Measurements from ENCODE around the gene PRUNE2. TPM values are rescaled to one million over a fixed set of nuclear protein-coding genes. Genes with fewer than 3 reads are reported as not detected.

PRUNE2 gene
- total and polyA plus RNA-seq, 11 donors: 0.51 to 7.7 (median 1.4) TPM

- WGBS, 4 donors: 53 to 79% (median 76%) methylated on average over 3 of the region's 3 CpGs
- Histone ChIP-seq H3K4me3 (no peak overlapping the region), H3K27ac (no peak overlapping the region), H3K4me1 (peaks cover 0 to 6% (median under 1%) of the 10 kb centered on the region in 12 donors), H3K9me3 (no peaks in the 10 kb centered on the region), H3K27me3 (peaks cover 0 to 15% (median 0%) of the 10 kb centered on the region in 9 donors), H3K36me3 (no peaks in the 10 kb centered on the region)
- ATAC-seq: no peak
- TF ChIP-seq POLR2A (IDR thresholded peaks at IDR 0.05): no peak
- TF ChIP-seq, protein P1, sequence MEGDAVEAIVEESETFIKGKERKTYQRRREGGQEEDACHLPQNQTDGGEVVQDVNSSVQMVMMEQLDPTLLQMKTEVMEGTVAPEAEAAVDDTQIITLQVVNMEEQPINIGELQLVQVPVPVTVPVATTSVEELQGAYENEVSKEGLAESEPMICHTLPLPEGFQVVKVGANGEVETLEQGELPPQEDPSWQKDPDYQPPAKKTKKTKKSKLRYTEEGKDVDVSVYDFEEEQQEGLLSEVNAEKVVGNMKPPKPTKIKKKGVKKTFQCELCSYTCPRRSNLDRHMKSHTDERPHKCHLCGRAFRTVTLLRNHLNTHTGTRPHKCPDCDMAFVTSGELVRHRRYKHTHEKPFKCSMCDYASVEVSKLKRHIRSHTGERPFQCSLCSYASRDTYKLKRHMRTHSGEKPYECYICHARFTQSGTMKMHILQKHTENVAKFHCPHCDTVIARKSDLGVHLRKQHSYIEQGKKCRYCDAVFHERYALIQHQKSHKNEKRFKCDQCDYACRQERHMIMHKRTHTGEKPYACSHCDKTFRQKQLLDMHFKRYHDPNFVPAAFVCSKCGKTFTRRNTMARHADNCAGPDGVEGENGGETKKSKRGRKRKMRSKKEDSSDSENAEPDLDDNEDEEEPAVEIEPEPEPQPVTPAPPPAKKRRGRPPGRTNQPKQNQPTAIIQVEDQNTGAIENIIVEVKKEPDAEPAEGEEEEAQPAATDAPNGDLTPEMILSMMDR (IDR thresholded peaks at IDR 0.05): no peak
- DNase-seq: no peak
- intact Hi-C loops (cut with DNase I): no loop called here
Observed at GRCh38 chr9:76910861-76911260, 4.9 kb upstream of the PRUNE2 start.

- DNase-seq (no peak), ATAC-seq (peak in 1 of 4 donors; percentile 6)
- peak overlapping the region in 1 of 12 donors; percentile 77 for H3K27ac ChIP-seq
- no peak for TF ChIP-seq POLR2A (IDR thresholded peaks at IDR 0.05)
- TF ChIP-seq, protein P1 (IDR thresholded peaks at IDR 0.05): no peak
- no peaks in the 10 kb centered on the region for H3K9me3 ChIP-seq
- peaks cover 0 to 19% (median 10%) of the 10 kb centered on the region in 12 donors for H3K4me1 ChIP-seq
- no peaks in the 10 kb centered on the region for H3K36me3 ChIP-seq
- intact Hi-C loops (cut with DNase I): no loop called here
- H3K27me3 ChIP-seq: peaks cover 0 to 39% (median 2%) of the 10 kb centered on the region in 9 donors
- 10 to 21% (median 16%) methylated on average over 5 of the region's 5 CpGs for WGBS, 4 donors
- H3K4me3 ChIP-seq: peak overlapping the region in 5 of 12 donors; percentile 12 to 57 (median 41)
Observed at GRCh38 chr9:76906647-76906975, 697 bp upstream of the PRUNE2 start.

DNA sequence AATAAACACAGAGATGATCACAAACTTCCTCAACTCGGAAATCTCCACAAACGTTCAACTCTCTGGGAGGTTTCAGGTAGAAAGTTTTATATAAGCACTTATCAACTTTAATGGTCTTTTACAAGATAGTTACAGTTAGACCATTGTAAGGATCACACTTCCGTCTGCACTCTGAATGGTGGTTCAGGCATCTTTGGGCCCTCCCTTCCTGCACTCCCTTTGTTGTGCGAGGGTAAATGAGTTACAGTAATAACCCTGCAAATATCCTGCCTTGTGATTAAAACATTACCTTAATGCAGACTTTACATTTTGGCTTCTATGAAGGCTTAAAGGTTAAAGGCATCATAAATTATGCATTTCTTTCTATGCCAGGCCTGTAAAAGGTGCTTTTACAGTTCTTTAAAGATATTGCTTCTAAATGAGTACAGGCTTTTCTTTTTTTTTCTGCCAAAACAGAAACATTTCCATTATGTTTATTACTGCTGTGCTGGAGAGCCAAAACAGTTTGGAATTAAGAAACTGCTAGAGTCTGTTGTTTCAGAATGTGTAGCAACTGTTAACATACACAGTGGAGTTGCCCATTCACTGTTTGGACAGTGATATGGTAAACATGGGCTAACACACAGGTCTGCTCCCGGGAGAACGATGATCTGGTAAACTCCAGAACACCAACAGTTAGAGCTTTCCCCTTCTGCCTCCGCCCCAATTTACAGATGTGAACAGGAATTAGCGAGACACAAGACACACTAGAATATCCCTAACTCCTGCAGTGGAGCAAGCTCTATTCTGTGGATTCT, 1.1 kb downstream of the PRUNE2 start:
- peaks cover 0 to 39% (median 7%) of the 10 kb centered on the region in 9 donors for H3K27me3 ChIP-seq
- WGBS, 4 donors: 61 to 64% (median 63%) methylated on average over 8 of the region's 8 CpGs

GRCh38 chr9:76902395-76902794, 3.5 kb downstream of the PRUNE2 start:
- Histone ChIP-seq H3K27ac (peak overlapping the region in 1 of 12 donors; percentile 77), H3K36me3 (no peaks in the 10 kb centered on the region), H3K4me1 (peaks cover 0 to 19% (median 10%) of the 10 kb centered on the region in 12 donors), H3K4me3 (no peak overlapping the region), H3K9me3 (no peaks in the 10 kb centered on the region), H3K27me3 (peaks cover 0 to 40% (median 13%) of the 10 kb centered on the region in 9 donors)
- TF ChIP-seq POLR2A (IDR thresholded peaks at IDR 0.05): no peak
- TF ChIP-seq, protein P1 (IDR thresholded peaks at IDR 0.05): no peak
- intact Hi-C loops (cut with DNase I): no loop called here
- no peak for DNase-seq
- no peak for ATAC-seq
- WGBS, 4 donors: 43 to 55% (median 49%) methylated on average over 6 of the region's 6 CpGs

More for the DNA sequence above, 1.1 kb downstream of the PRUNE2 start:
- intact Hi-C loops (cut with DNase I): no loop called here
- peak overlapping the region in 4 of 12 donors; percentile 45 to 58 (median 54) for H3K4me3 ChIP-seq
- TF ChIP-seq, protein P1 (IDR thresholded peaks at IDR 0.05): no peak
- no peak for TF ChIP-seq POLR2A (IDR thresholded peaks at IDR 0.05)
- DNase-seq (no peak), ATAC-seq (no peak)
- no peaks in the 10 kb centered on the region for H3K9me3 ChIP-seq
- H3K36me3 ChIP-seq: no peaks in the 10 kb centered on the region
- peaks cover 0 to 19% (median 10%) of the 10 kb centered on the region in 12 donors for H3K4me1 ChIP-seq
- H3K27ac ChIP-seq: peak overlapping the region in 1 of 12 donors; percentile 77

Data from heart left ventricle (tissue), 16 donors.